HCT116 (cell line): ENCODE measurements around the gene KRTAP10-1.

Experiments
- CEBPB ChIP-seq: IDR thresholded peaks from 2 replicates; pipeline ENCODE4 v1.6.1; 2012; ENCODE audit warnings: low read depth
- CTCF ChIP-seq, 3 experiments: fragments of 200-600 bp in 1 of 3; sonication (generic) in 1 of 3; IDR thresholded peaks in 2 of 3; conservative IDR thresholded peaks in 1 of 3; 2 replicates each; pipeline ENCODE4 v1.5.1; 2012 to 2017; ENCODE audit warnings: low read depth in 2 of 3, low read length in 2 of 3, antibody characterized with exemption in 1 of 3, borderline replicate concordance in 1 of 3, control low read depth in 1 of 3, mild to moderate bottlenecking in 1 of 3, mixed read lengths in 1 of 3, mixed run types in 1 of 3, moderate library complexity in 1 of 3; ENCODE audit not compliant: insufficient read depth in 1 of 3
- POLR2A ChIP-seq: IDR thresholded peaks from 2 replicates; pipeline ENCODE4 v1.7.0; 2011; ENCODE audit warnings: borderline replicate concordance; ENCODE audit not compliant: insufficient read depth, insufficient read length; ENCODE audit errors: extremely low read depth
- POLR2AphosphoS5 ChIP-seq: IDR thresholded peaks from 2 replicates; pipeline ENCODE4 v1.6.1; 2011; ENCODE audit warnings: mild to moderate bottlenecking, low read depth, low read length, moderate library complexity

- TF ChIP-seq CEBPB (no peak), POLR2AphosphoS5 (no peak), CTCF (IDR thresholded peaks at IDR 0.05 in 2 of 3, conservative IDR thresholded peaks at IDR 0.05 in 1 of 3; ENCODE audit: borderline replicate concordance in 1 of 3, insufficient read depth in 1 of 3, low read depth in 2 of 3, low read length in 2 of 3) (no peak), POLR2A (no peak)
These were observed 12.1 kb upstream of the KRTAP10-1 start for GRCh38 chr21:44552136-44552535.
